Suprapubic skin (tissue), 4 donors: ENCODE data around the gene STX8.

Source experiments
- CTCF ChIP-seq, 2 donors: fragments of 200-600 bp in 1 of 2; fragments of 450-650 bp in 1 of 2; sonication (generic) in 1 of 2; IDR thresholded peaks; one replicate each; pipeline ENCODE4 v1.5.1; 2016 to 2019; ENCODE audit warnings: antibody characterized with exemption in 2 of 2, mild to moderate bottlenecking in 1 of 2, moderate library complexity in 1 of 2
- POLR2A ChIP-seq, 2 donors: fragments of 450-650 bp; IDR thresholded peaks; one replicate each; pipeline ENCODE4 v1.6.1; 2017; ENCODE audit warnings: antibody characterized with exemption in 2 of 2, mild to moderate bottlenecking in 2 of 2, moderate library complexity in 2 of 2
- POLR2AphosphoS5 ChIP-seq, 3 donors: sonication (generic); formaldehyde crosslinking; IDR thresholded peaks; one replicate each; pipeline ENCODE4 v1.6.1; 2017; ENCODE audit warnings: antibody characterized with exemption in 3 of 3

GRCh38 chr17:9287306-9287705 lies 288.3 kb downstream of the STX8 start:
- TF ChIP-seq POLR2A (IDR thresholded peaks at IDR 0.05) (no peak), CTCF (IDR thresholded peaks at IDR 0.05) (no peak), POLR2AphosphoS5 (IDR thresholded peaks at IDR 0.05) (no peak)
